Measurements from ENCODE around the gene HRH3. TPM values are rescaled to one million over a fixed set of nuclear protein-coding genes. Genes with fewer than 3 reads are reported as not detected.
A peak's percentile ranks its signal among the peaks of the same experiment; 100 is the strongest.

HRH3 gene
- total RNA-seq, 1 donor = not detected

DNA sequence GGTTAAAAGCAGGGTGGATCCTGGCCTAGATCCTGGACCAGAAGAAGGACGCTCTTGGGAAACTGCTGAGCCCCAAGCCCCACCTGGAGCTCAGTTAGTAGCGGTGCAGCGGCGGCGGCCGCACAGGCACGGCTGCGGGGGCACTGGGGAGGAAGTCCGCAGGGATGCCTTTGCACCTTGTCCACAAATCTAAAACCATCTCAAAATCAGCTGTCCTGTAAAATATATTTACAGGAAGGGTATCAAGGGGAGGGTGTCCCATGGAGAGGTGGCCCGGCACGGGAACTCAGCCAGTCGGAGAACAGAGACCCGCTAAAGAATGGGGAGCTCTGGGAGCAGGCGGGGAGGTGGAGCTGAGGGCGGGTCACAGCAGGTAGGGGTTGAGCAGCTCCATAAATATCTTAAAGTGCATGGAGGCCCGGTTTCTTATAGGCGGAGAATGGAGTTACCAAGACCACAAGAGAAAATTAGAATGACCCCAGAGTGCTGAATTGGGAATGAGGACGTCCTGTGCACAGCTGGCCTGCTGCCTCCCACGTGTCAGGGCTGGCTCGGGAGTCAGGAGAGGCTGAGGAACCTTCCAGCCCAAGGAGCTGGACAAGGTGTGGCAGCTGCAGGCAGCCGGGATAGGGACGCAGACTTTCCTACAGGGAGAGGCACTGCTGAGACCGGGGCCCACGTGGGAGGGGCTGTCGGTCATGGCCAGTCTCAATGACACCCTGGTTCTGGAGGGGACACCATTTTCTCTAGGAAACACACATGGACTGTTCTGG lies 29.3 kb downstream of the HRH3 start:
- peaks cover 87% of the 10 kb centered on the region for H3K79me2 ChIP-seq (ENCODE audit: insufficient read depth, low read length)
- H3K9me3 ChIP-seq (ENCODE audit: low read depth, low read length) = no peaks in the 10 kb centered on the region
- H3K4me1 ChIP-seq (ENCODE audit: insufficient read depth, low read length) = peaks cover 13% of the 10 kb centered on the region
- H3K4me3 ChIP-seq (ENCODE audit: insufficient read depth, low read length) = no peak overlapping the region
- DNase-seq (ENCODE audit: insufficient read length, low spot score, missing footprints) = peak; percentile 45
- H3K27ac ChIP-seq (ENCODE audit: low read depth, low read length) = no peak overlapping the region
- H3K4me2 ChIP-seq (ENCODE audit: insufficient read depth, low read length) = no peak overlapping the region
- H2AFZ ChIP-seq (ENCODE audit: low read length) = no peak overlapping the region
- TF ChIP-seq, protein P1, sequence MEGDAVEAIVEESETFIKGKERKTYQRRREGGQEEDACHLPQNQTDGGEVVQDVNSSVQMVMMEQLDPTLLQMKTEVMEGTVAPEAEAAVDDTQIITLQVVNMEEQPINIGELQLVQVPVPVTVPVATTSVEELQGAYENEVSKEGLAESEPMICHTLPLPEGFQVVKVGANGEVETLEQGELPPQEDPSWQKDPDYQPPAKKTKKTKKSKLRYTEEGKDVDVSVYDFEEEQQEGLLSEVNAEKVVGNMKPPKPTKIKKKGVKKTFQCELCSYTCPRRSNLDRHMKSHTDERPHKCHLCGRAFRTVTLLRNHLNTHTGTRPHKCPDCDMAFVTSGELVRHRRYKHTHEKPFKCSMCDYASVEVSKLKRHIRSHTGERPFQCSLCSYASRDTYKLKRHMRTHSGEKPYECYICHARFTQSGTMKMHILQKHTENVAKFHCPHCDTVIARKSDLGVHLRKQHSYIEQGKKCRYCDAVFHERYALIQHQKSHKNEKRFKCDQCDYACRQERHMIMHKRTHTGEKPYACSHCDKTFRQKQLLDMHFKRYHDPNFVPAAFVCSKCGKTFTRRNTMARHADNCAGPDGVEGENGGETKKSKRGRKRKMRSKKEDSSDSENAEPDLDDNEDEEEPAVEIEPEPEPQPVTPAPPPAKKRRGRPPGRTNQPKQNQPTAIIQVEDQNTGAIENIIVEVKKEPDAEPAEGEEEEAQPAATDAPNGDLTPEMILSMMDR (IDR thresholded peaks at IDR 0.05; ENCODE audit: extremely low read depth, low read depth, low read length) = no peak
- H3K36me3 ChIP-seq (ENCODE audit: insufficient read depth, low read length) = peaks cover 23% of the 10 kb centered on the region
- no peaks in the 10 kb centered on the region for H3K27me3 ChIP-seq (ENCODE audit: insufficient read depth, low read length)
- peaks cover 25% of the 10 kb centered on the region for H4K20me1 ChIP-seq (ENCODE audit: insufficient read depth, low read length)

- no peaks in the 10 kb centered on the region for H3K27me3 ChIP-seq (ENCODE audit: insufficient read depth, low read length)
- H3K4me3 ChIP-seq (ENCODE audit: insufficient read depth, low read length) = peak overlapping the region; percentile 47
- no peaks in the 10 kb centered on the region for H3K9me3 ChIP-seq (ENCODE audit: low read depth, low read length)
- H3K4me1 ChIP-seq (ENCODE audit: insufficient read depth, low read length) = peaks cover 16% of the 10 kb centered on the region
- H3K4me2 ChIP-seq (ENCODE audit: insufficient read depth, low read length) = peak overlapping the region; percentile 69
- H3K79me2 ChIP-seq (ENCODE audit: insufficient read depth, low read length) = peaks cover 90% of the 10 kb centered on the region
- peaks cover 20% of the 10 kb centered on the region for H4K20me1 ChIP-seq (ENCODE audit: insufficient read depth, low read length)
- peak; percentile 95 for DNase-seq (ENCODE audit: insufficient read length, low spot score, missing footprints)
- peaks cover 9% of the 10 kb centered on the region for H3K36me3 ChIP-seq (ENCODE audit: insufficient read depth, low read length)
- peak overlapping the region; percentile 71 for H3K27ac ChIP-seq (ENCODE audit: low read depth, low read length)
- H2AFZ ChIP-seq (ENCODE audit: low read length) = peak overlapping the region; percentile 56
- TF ChIP-seq, protein P1 (IDR thresholded peaks at IDR 0.05; ENCODE audit: extremely low read depth, low read depth, low read length) = no peak
Measured at GRCh38 chr20:62186887-62187866, 32.9 kb downstream of the HRH3 start.

DNA sequence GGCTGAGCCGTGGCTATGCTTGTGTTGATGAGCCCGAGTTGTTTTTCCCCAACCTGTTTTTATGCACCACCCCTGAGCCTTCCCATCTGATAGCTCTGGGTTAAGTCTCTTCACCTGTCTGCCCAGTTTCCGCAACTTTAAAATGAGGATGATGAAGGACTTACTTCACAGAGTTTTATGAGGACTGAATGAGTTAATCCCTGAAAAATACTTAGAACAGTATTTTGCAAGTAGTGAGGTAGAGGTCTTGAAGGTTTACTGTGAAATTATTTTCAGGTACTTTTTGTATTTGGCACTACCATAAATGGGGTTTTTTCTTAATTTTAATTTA lies 34.0 kb downstream of the HRH3 start:
- Histone ChIP-seq H3K4me1 (ENCODE audit: insufficient read depth, low read length) (peaks cover 20% of the 10 kb centered on the region), H3K27ac (ENCODE audit: low read depth, low read length) (no peak overlapping the region), H3K27me3 (ENCODE audit: insufficient read depth, low read length) (no peaks in the 10 kb centered on the region), H2AFZ (ENCODE audit: low read length) (no peak overlapping the region), H3K9me3 (ENCODE audit: low read depth, low read length) (no peaks in the 10 kb centered on the region), H3K4me2 (ENCODE audit: insufficient read depth, low read length) (no peak overlapping the region), H3K36me3 (ENCODE audit: insufficient read depth, low read length) (peaks cover 9% of the 10 kb centered on the region), H4K20me1 (ENCODE audit: insufficient read depth, low read length) (peaks cover 9% of the 10 kb centered on the region), H3K79me2 (ENCODE audit: insufficient read depth, low read length) (peaks cover 79% of the 10 kb centered on the region), H3K4me3 (ENCODE audit: insufficient read depth, low read length) (no peak overlapping the region)
- TF ChIP-seq, protein P1 (IDR thresholded peaks at IDR 0.05; ENCODE audit: extremely low read depth, low read depth, low read length) = no peak
- no peak for DNase-seq (ENCODE audit: insufficient read length, low spot score, missing footprints)

All from osteoblast (primary cell).